ENCODE results near the gene BACH2. TPM values are rescaled to one million over a fixed set of nuclear protein-coding genes. Genes with fewer than 3 reads are reported as not detected.

BACH2 gene
- total and polyA plus RNA-seq, 2 experiments from 2014 or later, result 5.4 to 5.6 TPM

GRCh38 chr6:90229331-90230010 lies 67.2 kb downstream of the BACH2 start:
- DNase-seq (ENCODE audit: low read depth in 1 of 2, low spot score in 1 of 2), result no peak
- H3K27ac ChIP-seq, result no peak overlapping the region
- H3K9me3 ChIP-seq (ENCODE audit: low read depth), result no peaks in the 10 kb centered on the region
- H3K4me1 ChIP-seq (ENCODE audit: low read depth), result peaks cover 19% of the 10 kb centered on the region
- TF ChIP-seq CTCF (IDR thresholded peaks at IDR 0.05; ENCODE audit: low read depth, low read length), result no peak
- H3K36me3 ChIP-seq, result no peaks in the 10 kb centered on the region
- no peak overlapping the region for H3K4me3 ChIP-seq
- H3K27me3 ChIP-seq, result no peaks in the 10 kb centered on the region

- Histone ChIP-seq H3K36me3 (no peaks in the 10 kb centered on the region), H3K9me3 (ENCODE audit: low read depth) (no peaks in the 10 kb centered on the region)
- no peak for DNase-seq (ENCODE audit: low read depth in 1 of 2, low spot score in 1 of 2)
Observed at GRCh38 chr6:90227673-90228072, 69.0 kb downstream of the BACH2 start.

GRCh38 chr6:90227213-90227612 lies 69.4 kb downstream of the BACH2 start:
- DNase-seq (ENCODE audit: low read depth in 1 of 2, low spot score in 1 of 2), result peak in 1 of 2 donors; percentile 50
- no peak for TF ChIP-seq CTCF (IDR thresholded peaks at IDR 0.05; ENCODE audit: low read depth, low read length)
- H3K27ac ChIP-seq, result no peak overlapping the region

More at GRCh38 chr6:90227673-90228072, 69.0 kb downstream of the BACH2 start:
- no peak for TF ChIP-seq CTCF (IDR thresholded peaks at IDR 0.05; ENCODE audit: low read depth, low read length)
- H3K27me3 ChIP-seq, result no peaks in the 10 kb centered on the region
- H3K27ac ChIP-seq, result no peak overlapping the region
- no peak overlapping the region for H3K4me3 ChIP-seq
- peaks cover 19% of the 10 kb centered on the region for H3K4me1 ChIP-seq (ENCODE audit: low read depth)

GRCh38 chr6:90226257-90226656 lies 70.4 kb downstream of the BACH2 start:
- H3K27me3 ChIP-seq, result no peaks in the 10 kb centered on the region
- no peak overlapping the region for H3K4me3 ChIP-seq
- H3K9me3 ChIP-seq (ENCODE audit: low read depth), result no peaks in the 10 kb centered on the region
- no peak for TF ChIP-seq CTCF (IDR thresholded peaks at IDR 0.05; ENCODE audit: low read depth, low read length)
- no peak for DNase-seq (ENCODE audit: low read depth in 1 of 2, low spot score in 1 of 2)
- H3K36me3 ChIP-seq, result no peaks in the 10 kb centered on the region
- H3K4me1 ChIP-seq (ENCODE audit: low read depth), result peaks cover 7% of the 10 kb centered on the region
- H3K27ac ChIP-seq, result no peak overlapping the region

More at GRCh38 chr6:90227213-90227612, 69.4 kb downstream of the BACH2 start:
- H3K9me3 ChIP-seq (ENCODE audit: low read depth), result no peaks in the 10 kb centered on the region
- H3K27me3 ChIP-seq, result no peaks in the 10 kb centered on the region
- no peak overlapping the region for H3K4me3 ChIP-seq
- peaks cover 17% of the 10 kb centered on the region for H3K4me1 ChIP-seq (ENCODE audit: low read depth)
- H3K36me3 ChIP-seq, result no peaks in the 10 kb centered on the region

- H3K9me3 ChIP-seq (ENCODE audit: low read depth), result no peaks in the 10 kb centered on the region
- peaks cover 18% of the 10 kb centered on the region for H3K4me1 ChIP-seq (ENCODE audit: low read depth)
- H3K27me3 ChIP-seq, result no peaks in the 10 kb centered on the region
- no peak overlapping the region for H3K27ac ChIP-seq
- no peak overlapping the region for H3K4me3 ChIP-seq
- no peak for DNase-seq (ENCODE audit: low read depth in 1 of 2, low spot score in 1 of 2)
- no peak for TF ChIP-seq CTCF (IDR thresholded peaks at IDR 0.05; ENCODE audit: low read depth, low read length)
- H3K36me3 ChIP-seq, result no peaks in the 10 kb centered on the region
Observed at GRCh38 chr6:90224196-90224595, 72.4 kb downstream of the BACH2 start.
